GM12801 (cell line): ENCODE measurements around the gene THYN1.

Experiments used
- TF ChIP-seq, protein P1 (sequence below): IDR thresholded peaks from one replicate; pipeline ENCODE4 v1.5.1; 2011; ENCODE audit warnings: control low read depth; ENCODE audit not compliant: insufficient read length; ENCODE audit errors: extremely low read depth

Gene THYN1

DNA sequence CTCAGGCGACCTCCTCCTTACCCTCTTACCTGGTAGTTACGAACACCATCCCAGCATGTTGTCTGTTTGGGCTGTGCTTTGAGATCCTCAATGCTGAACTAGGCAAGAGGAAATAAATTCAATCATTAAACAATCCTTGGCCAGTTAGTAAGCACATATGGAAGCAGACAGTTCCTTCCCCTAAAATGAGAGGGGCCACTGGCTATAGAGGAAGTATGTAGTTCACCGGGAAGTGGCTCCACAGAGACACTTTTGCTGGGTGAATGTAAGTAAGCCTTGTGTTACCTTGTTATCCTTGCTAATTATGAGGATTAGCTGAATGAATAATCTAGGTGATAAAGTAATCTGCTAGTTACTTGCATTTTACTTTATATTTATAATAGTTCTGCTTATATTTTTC, 2.9 kb downstream of the THYN1 start:
- TF ChIP-seq, protein P1, sequence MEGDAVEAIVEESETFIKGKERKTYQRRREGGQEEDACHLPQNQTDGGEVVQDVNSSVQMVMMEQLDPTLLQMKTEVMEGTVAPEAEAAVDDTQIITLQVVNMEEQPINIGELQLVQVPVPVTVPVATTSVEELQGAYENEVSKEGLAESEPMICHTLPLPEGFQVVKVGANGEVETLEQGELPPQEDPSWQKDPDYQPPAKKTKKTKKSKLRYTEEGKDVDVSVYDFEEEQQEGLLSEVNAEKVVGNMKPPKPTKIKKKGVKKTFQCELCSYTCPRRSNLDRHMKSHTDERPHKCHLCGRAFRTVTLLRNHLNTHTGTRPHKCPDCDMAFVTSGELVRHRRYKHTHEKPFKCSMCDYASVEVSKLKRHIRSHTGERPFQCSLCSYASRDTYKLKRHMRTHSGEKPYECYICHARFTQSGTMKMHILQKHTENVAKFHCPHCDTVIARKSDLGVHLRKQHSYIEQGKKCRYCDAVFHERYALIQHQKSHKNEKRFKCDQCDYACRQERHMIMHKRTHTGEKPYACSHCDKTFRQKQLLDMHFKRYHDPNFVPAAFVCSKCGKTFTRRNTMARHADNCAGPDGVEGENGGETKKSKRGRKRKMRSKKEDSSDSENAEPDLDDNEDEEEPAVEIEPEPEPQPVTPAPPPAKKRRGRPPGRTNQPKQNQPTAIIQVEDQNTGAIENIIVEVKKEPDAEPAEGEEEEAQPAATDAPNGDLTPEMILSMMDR = no peak

DNA sequence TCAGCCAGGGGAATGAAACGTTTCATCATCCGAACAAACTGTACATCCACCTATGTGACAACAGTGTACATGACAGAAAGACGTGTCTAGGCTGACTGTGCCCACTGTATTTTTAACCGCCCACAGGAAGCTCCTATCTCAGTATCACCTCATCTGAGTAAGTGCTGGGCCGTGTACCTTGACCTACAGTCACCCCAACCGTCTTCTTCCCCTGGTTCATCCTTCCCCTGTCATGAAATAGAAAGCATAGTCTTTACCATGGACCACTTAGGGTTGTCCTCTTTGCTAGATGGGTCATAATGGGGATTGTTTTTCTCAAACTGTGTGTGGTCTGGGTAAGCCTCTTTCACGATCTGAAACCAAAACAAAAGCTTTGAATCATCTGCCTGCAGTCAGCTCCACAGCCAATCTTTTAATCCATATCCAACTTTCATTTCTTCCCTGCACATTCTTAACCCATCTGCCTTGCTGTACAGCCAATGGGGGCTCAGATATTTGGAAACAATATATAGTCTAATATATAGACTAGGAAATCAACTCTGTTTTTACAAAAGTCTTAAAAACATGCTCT, 4.2 kb downstream of the THYN1 start:
- TF ChIP-seq, protein P1 = no peak

DNA sequence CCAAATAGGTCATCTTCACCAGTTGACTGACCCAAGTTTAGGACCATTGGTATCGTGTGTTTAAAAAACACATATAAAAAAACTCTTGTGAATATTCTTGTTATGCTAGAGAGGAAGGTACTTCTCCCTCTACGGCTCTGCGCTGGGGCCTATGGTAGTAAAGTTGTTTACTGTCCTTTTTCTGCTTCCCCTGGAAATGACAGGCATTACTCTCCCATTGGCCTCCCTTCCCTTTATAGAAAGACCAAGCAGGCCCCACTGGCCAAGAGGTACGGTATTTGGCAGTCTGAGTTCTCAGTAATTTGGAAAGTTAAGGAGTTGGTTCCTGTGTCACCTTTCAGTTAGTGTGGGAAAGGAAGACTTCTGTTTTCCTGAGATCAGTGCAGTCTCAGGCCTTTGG, 6.5 kb downstream of the THYN1 start:
- TF ChIP-seq, protein P1 = no peak

DNA sequence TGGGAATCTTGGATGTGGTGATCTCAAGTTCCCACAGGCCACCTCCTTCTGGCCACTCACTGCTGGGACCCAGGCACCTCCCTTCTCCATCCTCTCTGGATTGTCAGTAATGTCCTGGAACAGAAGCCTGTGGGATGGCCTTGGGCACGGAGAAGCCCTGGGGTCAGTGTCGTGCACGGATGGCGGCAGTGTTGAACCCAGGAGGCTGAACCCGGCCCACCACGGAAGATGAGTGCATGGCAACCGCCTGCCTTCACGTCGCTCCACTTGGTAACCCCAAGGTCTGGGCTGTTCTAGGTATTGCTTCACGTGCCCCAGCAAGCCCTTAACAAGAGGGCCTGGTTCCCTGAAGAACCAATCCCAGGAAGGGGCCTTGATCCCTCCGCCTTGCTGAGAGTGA, 7.1 kb downstream of the THYN1 start:
- TF ChIP-seq, protein P1 = no peak

DNA sequence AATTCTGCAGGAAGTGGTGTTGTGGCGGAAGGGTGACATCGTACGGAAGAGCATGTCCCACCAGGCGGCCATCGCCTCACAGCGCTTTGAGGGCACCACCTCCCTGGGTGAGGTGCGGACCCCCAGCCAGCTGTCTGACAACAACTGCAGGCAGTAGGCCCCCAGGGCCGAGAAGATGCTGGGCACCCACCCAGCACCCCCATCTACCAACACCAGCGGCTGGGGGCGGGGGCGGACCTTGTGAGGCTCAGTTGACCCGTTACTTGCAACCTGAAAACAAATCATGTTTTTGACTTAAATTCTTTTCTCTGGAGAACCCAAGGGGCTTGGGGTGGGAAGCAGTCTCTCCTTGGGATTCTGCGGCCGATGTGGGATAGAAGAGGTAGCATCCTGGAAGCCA, 7.7 kb downstream of the THYN1 start:
- TF ChIP-seq, protein P1 = no peak

DNA sequence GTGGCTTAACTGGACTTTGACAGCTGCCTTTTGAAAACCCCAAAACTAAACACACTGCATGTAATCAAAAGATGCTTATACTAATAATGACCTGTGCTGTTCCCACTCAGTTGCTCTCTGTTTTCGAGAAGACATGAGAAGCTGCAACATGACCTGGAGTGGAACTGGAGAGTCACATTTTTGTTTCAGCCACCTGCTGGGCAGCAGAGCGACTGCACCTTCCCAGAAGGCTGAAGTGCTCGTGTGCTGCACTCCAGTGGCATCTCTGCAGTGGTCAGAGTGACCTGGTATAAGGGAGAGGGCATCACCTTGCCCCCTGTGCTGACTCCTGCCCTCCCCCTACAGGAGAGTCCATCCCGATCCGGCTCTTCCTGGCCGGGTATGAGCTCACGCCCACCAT, 8.6 kb downstream of the THYN1 start:
- TF ChIP-seq, protein P1 = no peak

DNA sequence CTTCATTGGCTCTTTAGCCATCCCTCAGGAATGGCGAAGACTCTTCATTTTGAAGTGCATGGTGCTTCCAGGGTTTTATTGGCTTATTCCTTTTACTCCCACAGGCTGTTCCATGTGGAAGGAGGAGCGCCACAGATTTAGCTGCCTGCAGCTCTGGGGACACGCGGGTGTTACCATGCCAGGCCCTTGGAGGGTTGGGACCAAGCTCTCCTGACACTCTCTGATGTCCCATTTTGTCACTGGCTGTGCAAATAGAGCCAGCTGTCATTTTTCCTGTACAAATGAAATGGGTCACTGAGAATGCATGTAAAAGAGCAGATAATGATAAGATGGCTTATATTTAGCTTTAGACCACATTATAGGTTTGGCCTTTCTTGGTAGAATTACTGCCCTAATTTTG, 9.2 kb downstream of the THYN1 start:
- TF ChIP-seq, protein P1 = no peak

DNA sequence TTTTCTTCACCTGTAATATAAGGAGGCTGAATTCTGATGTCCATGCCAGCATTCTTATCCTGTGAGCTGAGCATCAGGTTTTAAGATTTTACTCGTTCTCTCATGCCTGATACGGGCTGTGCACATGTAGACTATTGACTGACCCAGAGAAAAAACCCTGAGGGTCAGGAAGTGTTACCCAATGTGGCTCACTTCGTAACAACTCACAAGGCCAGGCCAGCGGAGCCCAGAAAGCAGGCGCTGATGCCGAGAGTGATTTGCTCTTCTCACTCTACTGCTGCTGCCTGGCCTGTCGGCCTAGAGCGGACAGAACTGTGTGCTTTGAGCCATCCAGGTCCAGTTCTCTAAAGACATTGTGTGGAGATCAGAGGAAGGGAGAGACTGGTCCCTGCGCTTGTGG, 10.8 kb downstream of the THYN1 start:
- TF ChIP-seq, protein P1 = no peak
